ENCODE data around the gene GMCL1. TPM values are rescaled to one million over a fixed set of nuclear protein-coding genes. Genes with fewer than 3 reads are reported as not detected.

Gene GMCL1
- total and polyA plus RNA-seq, 4 experiments from 2014 or later: 27.7 to 37.8 (median 30.0) TPM

DNA sequence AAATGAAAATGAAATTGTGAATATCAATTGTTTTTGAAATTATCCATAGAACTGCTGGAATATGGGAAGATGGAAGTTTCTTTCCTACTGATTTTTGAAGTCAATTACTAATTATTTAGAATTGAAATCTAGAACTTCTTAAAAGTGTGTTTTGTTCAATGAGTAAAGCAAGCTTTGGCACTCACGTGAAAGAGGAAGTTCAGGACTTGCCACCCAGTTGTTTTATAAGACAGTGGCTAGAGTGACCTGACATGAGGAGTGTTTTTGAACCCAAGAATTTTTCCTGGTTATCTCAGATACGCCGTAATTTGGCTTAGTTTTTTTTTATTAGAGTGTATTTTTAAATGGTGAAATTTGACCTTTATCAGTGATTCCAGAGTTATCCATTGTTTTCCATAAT, 88.9 kb downstream of the GMCL1 start:
- no peak for DNase-seq
- H3K4me1 ChIP-seq (ENCODE audit: insufficient read depth, low read length): peaks cover 30% of the 10 kb centered on the region
- H3K27ac Mint-ChIP-seq: no peak overlapping the region
- no peaks in the 10 kb centered on the region for H3K27me3 Mint-ChIP-seq
- H3K9me3 ChIP-seq (ENCODE audit: control insufficient read depth in 1 of 2, low read length in 2 of 2): no peaks in the 10 kb centered on the region
- H3K27ac ChIP-seq (ENCODE audit: low read depth, low read length): no peak overlapping the region
- H3K36me3 Mint-ChIP-seq: peaks cover 20 to 45% of the 10 kb centered on the region in 2 donors
- H3K4me3 Mint-ChIP-seq: no peak overlapping the region
- no peaks in the 10 kb centered on the region for H3K27me3 ChIP-seq (ENCODE audit: insufficient read depth, low read length)
- peaks cover 11 to 38% (median 21%) of the 10 kb centered on the region in 4 donors for H3K4me1 Mint-ChIP-seq
- intact Hi-C loops (cut with micrococcal nuclease): loop anchor here (10.0 kb wide), 1 partner anchor 696 kb away; no protein-coding TSS in a partner anchor
- CTCF ChIA-PET (ENCODE audit: partially characterized antibody): no interaction called here
- POLR2A ChIA-PET (ENCODE audit: partially characterized antibody): interaction anchor here (10.5 kb wide), 1 partner anchor 224 kb away, joined by 180 read pairs; no protein-coding TSS in a partner anchor
- H3K9me3 Mint-ChIP-seq: peaks cover 0 to 3% (median 0%) of the 10 kb centered on the region in 8 donors
- H3K36me3 ChIP-seq (ENCODE audit: insufficient read depth, low read length): peaks cover 26% of the 10 kb centered on the region
- no peak overlapping the region for H3K4me3 ChIP-seq (ENCODE audit: low read length in 2 of 2)

DNA sequence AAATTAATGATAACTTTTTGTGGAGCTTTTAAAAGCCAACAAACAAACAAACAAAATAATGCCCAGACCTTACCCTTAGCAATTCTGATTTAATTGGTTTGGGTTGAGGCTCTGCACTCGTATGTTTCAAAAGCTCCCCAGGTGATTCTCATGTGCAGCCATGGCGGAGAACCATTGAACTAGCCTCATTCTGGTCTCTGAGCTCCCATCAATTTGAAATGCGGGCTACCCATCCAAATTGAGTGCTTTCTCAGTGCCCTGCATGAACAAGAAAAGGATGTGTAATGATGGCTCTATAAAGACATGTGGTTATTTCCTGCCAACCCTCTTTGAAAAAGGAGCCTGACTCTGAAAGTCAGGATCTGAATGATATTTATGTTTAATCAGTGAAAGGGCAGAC, 93.7 kb downstream of the GMCL1 start:
- Mint-ChIP-seq H3K36me3 (peaks cover 25 to 53% of the 10 kb centered on the region in 2 donors), H3K9me3 (no peaks in the 10 kb centered on the region), H3K4me3 (no peak overlapping the region), H3K4me1 (peaks cover 2 to 15% (median 10%) of the 10 kb centered on the region in 4 donors), H3K27me3 (no peaks in the 10 kb centered on the region), H3K27ac (no peak overlapping the region)
- peaks cover 5% of the 10 kb centered on the region for H3K4me1 ChIP-seq (ENCODE audit: insufficient read depth, low read length)
- H3K4me3 ChIP-seq (ENCODE audit: low read length in 2 of 2): no peak overlapping the region
- no peaks in the 10 kb centered on the region for H3K9me3 ChIP-seq (ENCODE audit: control insufficient read depth in 1 of 2, low read length in 2 of 2)
- H3K36me3 ChIP-seq (ENCODE audit: insufficient read depth, low read length): peaks cover 27% of the 10 kb centered on the region
- H3K27ac ChIP-seq (ENCODE audit: low read depth, low read length): no peak overlapping the region
- ChIA-PET CTCF (ENCODE audit: partially characterized antibody) (interaction anchor here (0.6 to 3.6 kb wide), 3 partner anchors 9 to 34 kb away, joined by 4 to 9 read pairs (median 8); no protein-coding TSS in a partner anchor), POLR2A (ENCODE audit: partially characterized antibody) (interaction anchor here (0.7 to 1.0 kb wide), 3 partner anchors 8 to 163 kb away, joined by 3 to 4 read pairs (median 4); partner anchors contain the start of gene MXD1)
- intact Hi-C loops (cut with micrococcal nuclease): no loop called here
- no peaks in the 10 kb centered on the region for H3K27me3 ChIP-seq (ENCODE audit: insufficient read depth, low read length)
- DNase-seq: no peak

DNA sequence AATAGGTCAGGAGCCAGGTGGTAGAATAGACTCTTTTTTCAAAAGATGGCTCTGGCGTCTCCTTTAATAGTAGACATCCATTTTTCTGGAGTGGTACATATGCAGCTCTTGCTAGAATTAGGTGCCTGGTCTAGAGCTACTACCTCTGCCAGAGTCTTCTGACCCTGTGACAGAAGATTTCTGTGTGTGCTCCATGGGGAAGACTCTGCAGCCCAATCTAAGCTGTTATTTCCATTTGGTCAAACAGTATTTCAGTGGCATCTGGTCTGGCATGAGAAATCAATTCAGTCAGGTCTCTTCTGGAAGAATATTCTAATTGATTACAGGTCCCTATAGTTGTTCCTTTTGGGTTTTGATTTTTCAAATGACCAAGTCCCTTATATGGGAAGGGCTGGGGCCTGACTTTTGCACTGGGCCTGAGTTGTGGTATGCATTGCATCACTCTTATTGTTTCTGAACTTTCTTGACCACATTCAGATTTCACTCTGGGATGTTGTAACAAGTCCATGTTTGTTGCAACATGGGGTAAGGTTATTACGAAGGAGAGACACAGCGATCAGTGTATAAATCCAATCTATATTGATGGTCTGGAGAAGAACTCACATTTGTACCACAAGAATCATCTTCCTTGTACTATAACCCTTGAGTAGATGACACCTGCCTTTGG, 97.5 kb downstream of the GMCL1 start:
- H3K27ac ChIP-seq (ENCODE audit: low read depth, low read length): no peak overlapping the region
- H3K9me3 Mint-ChIP-seq: no peaks in the 10 kb centered on the region
- H3K4me1 Mint-ChIP-seq: peaks cover 17 to 30% (median 23%) of the 10 kb centered on the region in 4 donors
- intact Hi-C loops (cut with micrococcal nuclease): no loop called here
- H3K27me3 Mint-ChIP-seq: no peaks in the 10 kb centered on the region
- ChIA-PET POLR2A (ENCODE audit: partially characterized antibody) (no interaction called here), CTCF (ENCODE audit: partially characterized antibody) (no interaction called here)
- H3K27ac Mint-ChIP-seq: no peak overlapping the region
- no peak overlapping the region for H3K4me3 Mint-ChIP-seq
- H3K9me3 ChIP-seq (ENCODE audit: control insufficient read depth in 1 of 2, low read length in 2 of 2): no peaks in the 10 kb centered on the region
- H3K36me3 Mint-ChIP-seq: peaks cover 16 to 48% of the 10 kb centered on the region in 2 donors
- H3K4me3 ChIP-seq (ENCODE audit: low read length in 2 of 2): no peak overlapping the region
- H3K4me1 ChIP-seq (ENCODE audit: insufficient read depth, low read length): peaks cover 10% of the 10 kb centered on the region
- no peaks in the 10 kb centered on the region for H3K27me3 ChIP-seq (ENCODE audit: insufficient read depth, low read length)
- peaks cover 8% of the 10 kb centered on the region for H3K36me3 ChIP-seq (ENCODE audit: insufficient read depth, low read length)
- no peak for DNase-seq

Other genes starting within 250 kb of the GMCL1 start
- 100 to 1,000 TPM; 220 to 225 TPM for gene AAK1, start 185.9 kb upstream of the GMCL1 start, total RNA-seq
- 100 to 1,000 TPM in 1 of 2 donors, 10 to 100 TPM in 1; 27.6 to 129 TPM for gene AAK1, start 185.9 kb upstream of the GMCL1 start, polyA plus RNA-seq
- 10 to 100 TPM; 22.3 to 24.2 TPM for gene ANXA4, start 87.5 kb upstream of the GMCL1 start, total RNA-seq
- gene ANXA4, start 87.5 kb upstream of the GMCL1 start, polyA plus RNA-seq: 10 to 100 TPM; 27.5 to 30.8 TPM
- gene SNRNP27, start 64.3 kb downstream of the GMCL1 start, total RNA-seq: 10 to 100 TPM; 44.6 to 48.5 TPM
- gene SNRNP27, start 64.3 kb downstream of the GMCL1 start, polyA plus RNA-seq: 10 to 100 TPM; 62.6 to 66.0 TPM
- 10 to 100 TPM; 12.5 to 17.2 TPM for gene MXD1, start 85.4 kb downstream of the GMCL1 start, total RNA-seq
- 10 to 100 TPM in 1 of 2 donors, 1 to 10 TPM in 1; 4.7 to 12.3 TPM for gene MXD1, start 85.4 kb downstream of the GMCL1 start, polyA plus RNA-seq
- gene ASPRV1, start 132.0 kb downstream of the GMCL1 start, total RNA-seq: 1 to 10 TPM; 2.0 to 2.3 TPM
- 1 to 10 TPM; 1.1 TPM for gene ASPRV1, start 132.0 kb downstream of the GMCL1 start, polyA plus RNA-seq